ENCODE results near the gene CDKN1B.

Gene CDKN1B

DNA sequence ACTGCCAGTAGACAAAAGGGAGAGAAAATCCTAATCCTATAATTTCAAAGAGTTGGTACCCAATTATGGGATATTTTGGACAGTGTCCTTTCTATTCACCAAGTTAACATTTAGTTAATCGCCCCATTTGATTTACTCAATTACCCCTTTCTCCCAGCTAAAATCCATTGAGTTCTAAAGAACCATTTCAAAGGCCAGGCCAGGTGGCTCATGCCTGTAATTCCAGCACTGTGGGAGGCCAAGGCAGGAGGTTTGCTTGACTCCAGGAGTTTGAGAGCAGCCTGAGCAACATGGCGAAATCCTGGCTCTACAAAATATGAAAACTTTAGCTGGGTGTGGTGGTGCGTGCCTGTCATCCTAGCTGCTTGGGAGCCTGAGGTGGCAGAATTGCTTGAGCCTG, 15.7 kb upstream of the CDKN1B start:
- no peak for DNase-seq (ENCODE audit: low spot score)

DNA sequence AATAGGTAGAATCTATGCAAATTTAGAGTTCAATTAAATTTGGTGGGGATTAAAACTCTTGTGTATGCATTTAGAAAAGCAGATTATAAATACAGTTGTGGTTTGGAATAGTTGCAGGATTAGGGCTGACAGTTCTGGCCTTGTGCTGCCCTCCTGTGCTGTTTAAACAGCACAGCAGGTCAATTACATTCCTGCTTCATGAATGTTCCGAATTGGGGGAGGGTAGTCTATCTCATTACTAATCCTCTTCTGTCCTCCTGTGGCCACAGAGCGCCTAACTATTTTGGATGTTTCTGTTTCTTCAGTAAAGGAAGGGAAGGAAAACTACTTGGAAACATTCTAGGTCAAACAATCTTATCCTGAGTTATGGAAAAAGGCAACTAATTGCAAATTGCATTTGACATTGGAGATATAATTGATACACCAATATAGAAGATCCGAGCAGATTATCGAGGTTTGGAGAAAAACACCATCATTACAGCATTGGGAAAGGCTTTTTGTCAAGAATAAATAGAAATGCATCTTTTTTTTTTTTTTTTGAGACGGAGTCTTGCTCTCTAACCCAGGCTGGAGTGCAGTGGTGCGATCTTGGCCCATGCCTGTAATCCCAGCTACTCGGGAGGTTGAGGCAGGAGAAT, 12.5 kb upstream of the CDKN1B start:
- DNase-seq (ENCODE audit: low spot score) = peak; percentile 90

DNA sequence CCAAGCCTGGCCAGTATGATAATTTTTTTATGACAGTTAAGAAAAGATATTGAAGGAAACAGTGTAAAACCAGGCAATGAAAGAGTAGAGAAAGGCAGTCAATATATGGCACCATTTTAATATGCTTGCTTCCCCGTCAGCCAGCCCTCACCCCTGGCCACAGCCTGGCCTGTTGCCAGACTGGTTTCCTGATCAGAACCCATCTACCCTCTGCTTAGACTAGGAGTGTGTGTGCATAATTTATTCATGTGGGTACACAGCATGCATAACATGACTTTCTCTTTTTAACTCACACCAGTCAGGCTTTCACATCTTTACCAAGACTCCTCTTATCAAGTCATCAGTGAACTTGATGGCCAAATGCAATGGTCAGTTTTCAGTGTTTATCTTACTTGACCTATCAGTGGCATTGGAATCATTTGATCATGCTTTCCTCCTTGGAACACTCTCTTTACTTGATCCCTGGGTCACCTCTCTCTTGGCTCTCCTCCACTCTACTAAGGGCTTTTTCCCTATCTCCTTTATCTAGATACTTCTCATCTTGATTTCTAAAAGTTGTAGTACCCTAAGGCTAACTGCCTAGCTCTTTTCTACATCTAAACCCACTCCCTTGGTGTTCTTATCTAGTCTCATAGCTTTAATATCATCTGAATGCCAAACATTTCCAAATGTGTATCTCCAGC, 11.2 kb upstream of the CDKN1B start:
- DNase-seq (ENCODE audit: low spot score) = no peak

DNA sequence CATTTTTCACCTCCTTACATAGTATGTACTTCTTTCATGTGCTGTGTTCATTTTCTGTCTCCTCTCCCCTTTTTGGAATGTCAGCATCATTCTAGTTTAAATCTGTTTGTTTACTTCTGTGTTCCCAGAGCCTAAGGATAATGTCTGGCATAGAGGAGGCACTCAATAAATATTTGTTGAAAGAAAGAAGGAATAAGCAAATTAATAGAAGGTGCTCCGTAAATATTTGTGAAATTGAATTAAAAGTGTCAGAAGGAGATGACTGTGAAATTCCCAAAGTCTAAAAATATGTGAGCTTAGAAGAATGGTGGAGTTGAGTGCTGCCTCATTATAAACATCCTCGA, 3.3 kb upstream of the CDKN1B start:
- DNase-seq (ENCODE audit: low spot score) = no peak

DNA sequence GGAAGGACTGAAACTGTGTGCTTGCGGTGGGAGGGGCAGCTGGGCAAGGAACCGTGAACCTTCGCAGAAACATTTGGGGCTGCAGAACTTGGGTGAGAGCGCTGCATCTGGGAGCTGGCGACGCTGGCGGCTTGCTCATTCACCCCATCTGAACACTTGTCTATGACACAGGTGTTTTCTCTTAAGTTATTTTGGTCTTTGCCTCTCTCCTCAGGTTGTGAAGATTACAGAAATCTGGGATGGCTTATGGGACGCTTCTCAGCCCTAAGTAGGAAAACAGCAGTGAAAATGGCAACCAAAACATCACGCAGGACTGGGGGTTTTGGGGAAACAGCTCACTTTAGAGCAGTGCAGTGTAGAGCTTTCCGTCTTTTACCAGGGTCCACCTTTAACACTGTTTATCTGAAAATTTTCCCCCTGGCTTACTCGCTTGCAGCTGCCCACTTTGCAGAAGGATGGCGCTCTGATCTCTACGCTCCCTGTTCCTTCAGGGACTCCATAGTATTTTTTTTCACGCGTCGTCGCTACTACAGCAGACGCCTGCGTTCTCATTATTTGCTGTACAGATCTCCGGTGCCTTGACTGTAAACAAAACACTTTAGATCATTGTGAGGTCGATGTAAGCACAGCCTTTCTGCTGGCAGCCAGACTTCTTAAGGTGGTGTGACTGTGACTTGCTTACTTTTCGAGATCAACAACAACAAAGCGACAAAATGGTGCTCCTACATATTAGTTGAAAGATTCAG, 2.7 kb upstream of the CDKN1B start:
- DNase-seq (ENCODE audit: low spot score) = peak; percentile 63

DNA sequence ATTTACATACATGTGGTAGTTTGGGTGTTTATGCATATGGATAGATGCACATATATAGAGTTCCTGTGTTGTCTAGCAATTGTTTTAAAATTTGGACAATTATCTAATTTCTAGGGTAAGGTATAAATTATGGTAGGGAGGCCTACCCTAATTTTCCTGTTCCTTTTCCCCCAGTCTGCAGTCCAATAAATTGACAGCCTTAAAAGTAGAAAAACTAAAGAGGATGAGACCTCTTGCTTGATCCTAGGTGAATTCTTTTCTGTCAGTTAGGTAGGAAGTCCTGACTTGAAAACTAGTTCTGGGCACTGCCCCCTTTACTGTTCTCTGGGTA, 2.1 kb upstream of the CDKN1B start:
- DNase-seq (ENCODE audit: low spot score) = no peak

DNA sequence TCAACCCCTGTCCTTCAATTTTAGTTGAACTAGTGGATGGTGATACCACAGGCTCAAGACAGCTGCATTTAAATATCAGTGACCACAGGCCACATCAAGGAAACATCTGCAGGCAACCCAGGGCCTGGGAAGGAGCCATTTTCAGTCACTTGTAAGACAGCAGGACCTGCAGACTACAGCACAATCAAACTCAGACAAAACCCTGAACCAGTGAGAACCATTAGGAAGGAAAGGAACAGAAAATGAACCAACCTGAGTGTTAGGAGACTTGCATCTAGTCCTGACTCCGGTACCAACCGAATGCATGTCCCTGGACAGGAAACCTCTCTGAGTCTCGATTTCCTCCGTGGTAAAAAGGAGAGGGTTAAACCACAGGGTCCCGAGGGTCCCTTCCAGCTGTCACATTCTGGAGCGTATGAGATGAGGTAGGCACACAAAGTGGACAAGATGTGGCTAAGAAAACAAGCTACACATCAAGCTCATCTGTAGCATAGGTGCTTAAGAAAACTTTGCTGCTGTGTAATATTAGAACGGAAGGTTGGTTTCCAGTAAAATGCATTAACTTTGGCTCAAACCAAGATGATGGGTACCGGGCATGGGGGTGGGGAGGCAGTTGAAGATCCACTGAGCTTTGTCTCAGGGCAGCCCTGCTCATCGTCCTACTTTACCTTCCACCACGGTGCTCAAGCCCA, 1.6 kb upstream of the CDKN1B start:
- peak; percentile 27 for DNase-seq (ENCODE audit: low spot score)

DNA sequence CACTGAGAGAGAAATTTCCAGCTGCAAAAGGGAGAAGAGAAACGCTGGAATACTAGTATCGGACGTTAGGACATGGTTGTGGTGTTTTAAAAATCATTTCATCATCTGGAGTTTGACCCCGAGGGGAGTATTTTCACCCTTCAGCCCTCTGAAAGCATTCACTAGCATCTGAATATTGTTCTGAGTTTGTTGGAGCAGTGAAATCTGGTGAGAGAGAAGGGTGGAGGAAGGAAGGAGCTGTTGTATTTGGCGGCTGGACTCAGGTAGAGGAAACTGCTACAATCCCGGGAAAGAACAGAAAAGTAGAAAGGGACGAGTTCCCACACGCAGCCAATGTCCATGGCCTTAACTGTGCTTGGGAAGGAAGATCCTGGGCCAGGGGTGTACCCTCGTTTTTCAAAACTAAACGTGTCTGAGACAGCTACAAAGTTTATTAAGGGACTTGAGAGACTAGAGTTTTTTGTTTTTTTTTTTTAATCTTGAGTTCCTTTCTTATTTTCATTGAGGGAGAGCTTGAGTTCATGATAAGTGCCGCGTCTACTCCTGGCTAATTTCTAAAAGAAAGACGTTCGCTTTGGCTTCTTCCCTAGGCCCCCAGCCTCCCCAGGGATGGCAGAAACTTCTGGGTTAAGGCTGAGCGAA, 896 bp upstream of the CDKN1B start:
- DNase-seq (ENCODE audit: low spot score) = peak; percentile 26

DNA sequence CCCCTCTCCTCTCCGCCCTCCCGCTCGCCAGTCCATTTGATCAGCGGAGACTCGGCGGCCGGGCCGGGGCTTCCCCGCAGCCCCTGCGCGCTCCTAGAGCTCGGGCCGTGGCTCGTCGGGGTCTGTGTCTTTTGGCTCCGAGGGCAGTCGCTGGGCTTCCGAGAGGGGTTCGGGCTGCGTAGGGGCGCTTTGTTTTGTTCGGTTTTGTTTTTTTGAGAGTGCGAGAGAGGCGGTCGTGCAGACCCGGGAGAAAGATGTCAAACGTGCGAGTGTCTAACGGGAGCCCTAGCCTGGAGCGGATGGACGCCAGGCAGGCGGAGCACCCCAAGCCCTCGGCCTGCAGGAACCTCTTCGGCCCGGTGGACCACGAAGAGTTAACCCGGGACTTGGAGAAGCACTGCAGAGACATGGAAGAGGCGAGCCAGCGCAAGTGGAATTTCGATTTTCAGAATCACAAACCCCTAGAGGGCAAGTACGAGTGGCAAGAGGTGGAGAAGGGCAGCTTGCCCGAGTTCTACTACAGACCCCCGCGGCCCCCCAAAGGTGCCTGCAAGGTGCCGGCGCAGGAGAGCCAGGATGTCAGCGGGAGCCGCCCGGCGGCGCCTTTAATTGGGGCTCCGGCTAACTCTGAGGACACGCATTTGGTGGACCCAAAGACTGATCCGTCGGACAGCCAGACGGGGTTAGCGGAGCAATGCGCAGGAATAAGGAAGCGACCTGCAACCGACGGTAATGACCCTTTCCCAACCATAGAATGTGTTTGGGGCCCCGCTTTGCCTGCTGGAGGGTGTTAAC, 615 bp downstream of the CDKN1B start:
- no peak for DNase-seq (ENCODE audit: low spot score)

DNA sequence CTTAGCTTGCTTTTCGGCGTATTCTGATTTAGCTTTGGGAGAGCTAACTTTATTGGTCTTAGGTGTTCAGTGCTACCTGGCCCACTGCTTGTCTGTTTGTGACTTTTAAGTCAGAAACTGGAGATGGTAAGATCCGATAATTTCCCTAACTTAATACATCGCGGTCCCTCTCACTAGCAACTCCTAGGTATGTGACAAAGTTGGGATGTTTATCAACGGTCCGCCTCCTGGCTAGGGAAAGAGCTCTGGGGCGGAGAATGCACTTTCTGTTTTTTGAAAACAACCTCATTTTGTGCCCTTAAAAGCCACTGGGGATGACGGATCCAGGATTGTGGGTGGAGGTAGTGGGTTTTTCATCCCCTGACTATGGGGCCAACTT, 1.2 kb downstream of the CDKN1B start:
- no peak for DNase-seq (ENCODE audit: low spot score)

DNA sequence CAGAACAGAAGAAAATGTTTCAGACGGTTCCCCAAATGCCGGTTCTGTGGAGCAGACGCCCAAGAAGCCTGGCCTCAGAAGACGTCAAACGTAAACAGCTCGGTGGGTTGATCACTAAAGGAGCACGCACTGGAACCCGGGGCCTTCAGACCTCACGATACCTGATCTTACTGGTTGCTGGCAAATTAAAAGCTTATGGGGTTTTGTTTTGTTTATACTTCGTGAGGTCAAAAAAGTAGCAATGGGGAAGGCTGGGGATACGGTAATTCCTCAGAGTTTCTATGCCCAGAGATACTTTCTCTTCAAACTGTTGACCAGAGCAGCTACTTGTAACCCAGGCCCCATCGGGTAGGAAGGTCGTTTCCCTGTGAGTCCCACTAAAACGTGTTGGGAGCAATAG, 1.7 kb downstream of the CDKN1B start:
- DNase-seq (ENCODE audit: low spot score) = peak; percentile 34

DNA sequence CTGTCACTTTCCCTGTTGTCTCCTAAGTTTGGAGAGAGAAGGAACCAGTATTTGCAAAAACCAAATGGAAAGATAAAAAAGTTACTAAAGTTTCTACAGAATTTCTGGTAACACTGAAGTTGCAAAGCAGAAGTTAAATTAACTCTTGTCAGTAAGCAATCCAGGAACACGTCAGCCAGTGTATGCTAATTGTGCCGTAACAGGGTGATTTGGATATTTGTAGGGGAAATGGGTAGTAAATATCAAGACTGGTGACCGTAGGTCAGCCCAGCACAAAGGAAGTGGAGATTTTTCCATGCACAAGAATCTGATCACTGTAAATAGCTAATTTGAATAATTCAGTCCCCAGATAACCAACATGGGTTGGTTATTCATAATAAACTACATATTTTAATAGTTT, 2.3 kb downstream of the CDKN1B start:
- DNase-seq (ENCODE audit: low spot score) = peak; percentile 32

DNA sequence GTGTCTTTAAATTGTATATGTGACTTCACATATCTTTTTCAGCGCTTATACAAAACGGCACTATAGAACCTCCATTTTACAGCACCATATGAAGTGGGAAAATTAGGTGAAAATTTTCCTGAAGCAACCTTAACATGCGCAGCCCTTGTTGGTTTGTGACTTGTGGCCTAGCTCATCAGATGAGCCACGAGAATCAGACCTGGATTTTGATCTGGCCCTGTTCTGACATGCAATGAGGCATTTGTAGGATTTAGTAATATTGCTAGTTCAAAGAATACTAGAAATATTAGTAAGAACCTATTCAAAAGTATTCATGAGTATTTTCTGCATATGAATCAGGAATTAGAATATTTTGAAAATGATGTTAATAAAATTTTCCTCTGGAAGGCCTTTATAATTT, 2.9 kb downstream of the CDKN1B start:
- DNase-seq (ENCODE audit: low spot score) = no peak

DNA sequence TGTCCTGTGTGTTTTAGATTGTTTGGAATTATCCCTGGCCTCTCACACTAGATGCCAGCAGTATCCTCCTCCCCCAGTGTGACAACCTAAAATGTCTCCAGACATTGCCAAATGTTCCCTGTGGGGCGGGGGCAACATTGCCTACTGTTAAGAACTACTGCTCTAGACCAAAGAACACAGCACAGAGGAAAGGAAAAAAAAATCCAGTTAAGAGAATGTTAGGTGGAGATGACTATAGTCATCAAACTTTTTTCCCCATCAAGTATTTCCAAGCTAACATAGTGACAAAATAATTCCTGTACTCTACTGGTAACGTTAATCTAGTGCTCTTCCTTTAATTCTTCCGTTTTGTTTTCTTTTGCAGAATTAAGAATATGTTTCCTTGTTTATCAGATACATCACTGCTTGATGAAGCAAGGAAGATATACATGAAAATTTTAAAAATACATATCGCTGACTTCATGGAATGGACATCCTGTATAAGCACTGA, 3.5 kb downstream of the CDKN1B start:
- peak; percentile 19 for DNase-seq (ENCODE audit: low spot score)

DNA sequence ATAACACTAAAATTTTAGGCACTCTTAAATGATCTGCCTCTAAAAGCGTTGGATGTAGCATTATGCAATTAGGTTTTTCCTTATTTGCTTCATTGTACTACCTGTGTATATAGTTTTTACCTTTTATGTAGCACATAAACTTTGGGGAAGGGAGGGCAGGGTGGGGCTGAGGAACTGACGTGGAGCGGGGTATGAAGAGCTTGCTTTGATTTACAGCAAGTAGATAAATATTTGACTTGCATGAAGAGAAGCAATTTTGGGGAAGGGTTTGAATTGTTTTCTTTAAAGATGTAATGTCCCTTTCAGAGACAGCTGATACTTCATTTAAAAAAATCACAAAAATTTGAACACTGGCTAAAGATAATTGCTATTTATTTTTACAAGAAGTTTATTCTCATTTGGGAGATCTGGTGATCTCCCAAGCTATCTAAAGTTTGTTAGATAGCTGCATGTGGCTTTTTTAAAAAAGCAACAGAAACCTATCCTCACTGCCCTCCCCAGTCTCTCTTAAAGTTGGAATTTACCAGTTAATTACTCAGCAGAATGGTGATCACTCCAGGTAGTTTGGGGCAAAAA, 4.1 kb downstream of the CDKN1B start:
- DNase-seq (ENCODE audit: low spot score) = peak; percentile 64

DNA sequence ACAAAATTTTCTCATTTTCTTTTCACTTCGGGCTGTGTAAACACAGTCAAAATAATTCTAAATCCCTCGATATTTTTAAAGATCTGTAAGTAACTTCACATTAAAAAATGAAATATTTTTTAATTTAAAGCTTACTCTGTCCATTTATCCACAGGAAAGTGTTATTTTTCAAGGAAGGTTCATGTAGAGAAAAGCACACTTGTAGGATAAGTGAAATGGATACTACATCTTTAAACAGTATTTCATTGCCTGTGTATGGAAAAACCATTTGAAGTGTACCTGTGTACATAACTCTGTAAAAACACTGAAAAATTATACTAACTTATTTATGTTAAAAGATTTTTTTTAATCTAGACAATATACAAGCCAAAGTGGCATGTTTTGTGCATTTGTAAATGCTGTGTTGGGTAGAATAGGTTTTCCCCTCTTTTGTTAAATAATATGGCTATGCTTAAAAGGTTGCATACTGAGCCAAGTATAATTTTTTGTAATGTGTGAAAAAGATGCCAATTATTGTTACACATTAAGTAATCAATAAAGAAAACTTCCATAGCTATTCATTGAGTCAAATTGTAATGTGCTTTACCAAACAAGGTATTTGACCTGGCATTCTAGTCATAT, 4.8 kb downstream of the CDKN1B start:
- no peak for DNase-seq (ENCODE audit: low spot score)

DNA sequence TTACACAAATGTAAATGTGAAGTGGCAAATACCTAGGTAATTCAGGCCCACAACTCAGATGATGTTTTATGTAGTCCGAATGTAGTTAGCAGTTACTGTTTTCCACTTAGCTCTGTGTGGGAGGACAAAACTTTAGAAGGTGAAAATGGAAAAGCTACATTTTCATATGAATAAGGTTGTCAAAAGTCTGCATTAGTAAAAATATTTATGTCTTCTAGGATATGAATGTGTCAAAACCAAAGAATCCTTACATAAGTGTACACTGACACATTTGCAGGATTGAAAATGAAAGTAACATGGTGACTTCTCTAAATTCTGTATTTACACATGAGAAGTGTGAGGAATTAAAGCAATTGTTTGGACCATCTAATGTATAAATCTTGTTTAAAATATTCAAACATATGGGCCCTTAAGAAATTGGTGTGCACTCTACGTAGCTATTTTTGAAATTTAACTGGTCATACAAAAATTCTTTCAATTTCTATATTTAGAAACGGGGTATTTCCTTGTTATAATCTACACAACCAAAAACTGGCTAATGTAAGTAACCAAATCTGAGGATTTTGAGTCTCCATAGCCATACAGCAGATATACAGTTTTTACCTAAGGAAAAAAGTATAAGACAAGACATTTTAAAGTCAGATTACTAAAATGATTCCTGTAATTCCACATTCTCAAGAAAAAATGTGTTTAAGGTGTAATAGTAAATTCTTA, 5.4 kb downstream of the CDKN1B start:
- peak; percentile 51 for DNase-seq (ENCODE audit: low spot score)

DNA sequence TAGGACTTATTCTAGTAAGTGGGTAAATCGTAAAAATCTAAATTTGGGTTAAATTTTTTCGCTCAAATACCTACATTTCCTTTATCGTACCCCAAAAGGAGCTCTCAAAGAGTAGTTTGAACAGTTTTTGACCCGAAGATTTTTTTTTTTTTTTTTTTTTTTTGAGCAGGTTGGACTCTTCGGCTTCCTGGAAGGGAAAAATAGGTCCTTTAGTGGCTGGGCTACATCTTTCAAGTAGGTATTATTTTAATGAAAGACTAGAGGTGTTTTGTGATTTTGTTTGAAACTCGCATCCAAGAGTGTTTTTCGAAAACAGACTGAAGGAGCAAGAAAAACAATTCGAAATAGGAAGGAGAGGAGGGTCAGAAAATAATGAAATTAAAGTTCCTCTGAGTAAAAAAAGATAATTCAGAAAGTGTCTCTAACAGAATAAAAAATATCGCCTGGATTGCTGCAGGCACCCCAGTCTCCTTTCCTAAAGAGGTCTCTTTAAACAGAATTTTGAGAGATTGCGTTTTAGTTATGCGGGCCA, 6.0 kb downstream of the CDKN1B start:
- DNase-seq (ENCODE audit: low spot score) = peak; percentile 19

DNA sequence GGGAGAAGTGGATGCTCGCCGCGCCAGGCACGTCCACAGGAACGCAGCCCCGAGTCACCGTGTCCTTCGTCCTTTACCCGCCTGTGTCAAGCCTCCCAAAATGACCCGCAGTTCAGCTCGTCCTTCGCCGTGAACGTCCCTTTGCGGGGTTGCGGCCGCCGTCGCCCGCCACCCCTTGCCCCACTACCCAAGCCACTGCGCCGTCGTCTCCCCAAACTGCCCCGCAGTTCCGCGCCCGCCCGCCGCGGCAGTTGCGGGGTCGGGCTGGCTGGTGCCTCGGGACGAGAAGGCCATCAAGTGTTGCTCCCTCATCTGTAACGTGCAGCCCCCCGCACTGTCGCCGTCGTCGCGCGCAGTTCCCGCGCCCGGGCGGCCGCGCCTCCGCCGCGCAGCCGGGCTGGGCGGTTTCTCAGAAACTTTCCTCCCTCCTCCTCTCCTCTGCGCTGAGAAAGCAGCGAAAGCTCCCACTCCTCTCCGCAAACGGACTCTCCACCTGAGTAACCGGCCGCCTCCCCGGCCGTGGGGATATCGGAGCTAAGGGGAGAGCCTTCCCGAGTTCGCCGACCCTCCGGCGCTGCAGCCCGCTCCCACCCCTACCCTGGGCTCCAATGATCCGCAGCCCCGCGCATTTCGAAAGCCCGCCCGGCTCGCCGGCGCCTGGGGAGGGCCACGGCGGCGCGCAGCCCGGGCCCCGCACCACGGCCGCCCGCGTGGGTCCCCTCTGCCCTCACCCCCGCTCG, 6.7 kb downstream of the CDKN1B start:
- DNase-seq (ENCODE audit: low spot score) = peak; percentile 28

Measured in LoVo (cell line).